HepG2 (cell line): Measurements from ENCODE around the gene C11orf65. TPM values are rescaled to one million over a fixed set of nuclear protein-coding genes. Genes with fewer than 3 reads are reported as not detected.
A peak's percentile ranks its signal among the peaks of the same experiment; 100 is the strongest.

ENCODE experiments used
- ATF4 ChIP-seq, 2 experiments: fragments of 450-650 bp in 1 of 2; sonication (generic) in 1 of 2; formaldehyde crosslinking; IDR thresholded peaks; 2 replicates each; pipeline versions ENCODE4 v1.5.0 to v1.8.0; 2020 to 2022; ENCODE audit warnings: mild to moderate bottlenecking in 1 of 2, missing genetic modification reagents in 1 of 2
- ATRX ChIP-seq: sonication (generic); formaldehyde crosslinking; IDR thresholded peaks from 2 replicates; pipeline ENCODE4 v1.4.0; 2020; ENCODE audit warnings: missing genetic modification reagents, borderline replicate concordance
- CC2D1A ChIP-seq: sonication (generic); formaldehyde crosslinking; IDR thresholded peaks from 2 replicates; pipeline ENCODE4 v1.8.1; 2023; ENCODE audit warnings: mild to moderate bottlenecking, missing genetic modification reagents
- CREM ChIP-seq, 2 experiments: sonication (generic) in 1 of 2; formaldehyde crosslinking in 1 of 2; IDR thresholded peaks; 2 replicates each; pipeline versions ENCODE4 v1.4.0 to v1.6.1; 2016 to 2020; ENCODE audit warnings: antibody characterized with exemption in 1 of 2, mild to moderate bottlenecking in 1 of 2, missing genetic modification reagents in 1 of 2
- GABPA ChIP-seq, 2 experiments: IDR thresholded peaks; 2 replicates each; pipeline ENCODE4 v1.6.1; 2011 to 2016; ENCODE audit warnings: low read depth in 2 of 2, low read length in 1 of 2, missing biosample characterization in 1 of 2, missing genetic modification characterization in 1 of 2
- GMEB1 ChIP-seq: sonication (generic); formaldehyde crosslinking; IDR thresholded peaks from 2 replicates; pipeline ENCODE4 v1.5.1; 2020; ENCODE audit warnings: missing genetic modification reagents, mild to moderate bottlenecking, borderline replicate concordance
- HDAC1 ChIP-seq: sonication (generic); formaldehyde crosslinking; IDR thresholded peaks from 2 replicates; pipeline ENCODE4 v1.5.1; 2020; ENCODE audit warnings: mild to moderate bottlenecking, missing genetic modification reagents
- HOMEZ ChIP-seq: IDR thresholded peaks from 2 replicates; pipeline ENCODE4 v1.6.1; 2016; ENCODE audit warnings: low read depth
- KMT2A ChIP-seq: sonication (generic); formaldehyde crosslinking; IDR thresholded peaks from 2 replicates; pipeline ENCODE4 v1.4.0; 2020; ENCODE audit warnings: missing genetic modification reagents
- MED1 ChIP-seq: sonication (generic); formaldehyde crosslinking; IDR thresholded peaks from 2 replicates; pipeline ENCODE4 v1.4.0; 2020; ENCODE audit warnings: missing genetic modification reagents
- MIXL1 ChIP-seq: IDR thresholded peaks from 2 replicates; pipeline ENCODE4 v1.6.1; 2016
- NR2F6 ChIP-seq, 2 experiments: IDR thresholded peaks; 2 replicates each; pipeline ENCODE4 v1.6.1; 2016; ENCODE audit warnings: antibody characterized with exemption in 1 of 2, mild to moderate bottlenecking in 1 of 2
- SOX13 ChIP-seq, 3 experiments: fragments of 450-650 bp in 1 of 3; sonication (generic) in 1 of 3; formaldehyde crosslinking in 1 of 3; IDR thresholded peaks in 2 of 3; conservative IDR thresholded peaks in 1 of 3; 2 replicates each; pipeline versions ENCODE4 v1.5.0 to v1.6.1; 2016 to 2020; ENCODE audit warnings: antibody characterized with exemption in 1 of 3, mild to moderate bottlenecking in 1 of 3, missing compliant biosample characterization in 1 of 3, missing genetic modification reagents in 1 of 3, moderate library complexity in 1 of 3
- ZBTB14 ChIP-seq: sonication (generic); formaldehyde crosslinking; IDR thresholded peaks from 2 replicates; pipeline ENCODE4 v1.4.0; 2020; ENCODE audit warnings: missing genetic modification reagents
- ZNF121 ChIP-seq: sonication (generic); formaldehyde crosslinking; IDR thresholded peaks from 2 replicates; pipeline ENCODE4 v1.5.0; 2020; ENCODE audit warnings: mild to moderate bottlenecking, missing genetic modification reagents
- ZNF251 ChIP-seq: sonication (generic); formaldehyde crosslinking; IDR thresholded peaks from 2 replicates; pipeline ENCODE4 v1.9.0; 2021; ENCODE audit warnings: mild to moderate bottlenecking, missing genetic modification reagents
- ZNF296 ChIP-seq: sonication (generic); formaldehyde crosslinking; conservative IDR thresholded peaks from 2 replicates; pipeline ENCODE4 v1.5.0; 2020; ENCODE audit warnings: mild to moderate bottlenecking, missing genetic modification reagents
- ZNF503 ChIP-seq: sonication (generic); formaldehyde crosslinking; IDR thresholded peaks from 2 replicates; pipeline ENCODE4 v1.4.0; 2020; ENCODE audit warnings: missing genetic modification reagents
- ZNF790 ChIP-seq: sonication (generic); formaldehyde crosslinking; IDR thresholded peaks from 2 replicates; pipeline ENCODE4 v1.8.0; 2022; ENCODE audit warnings: missing genetic modification reagents, mild to moderate bottlenecking, borderline replicate concordance
- polyA plus RNA-seq, 8 experiments: library from polyadenylated mRNA; depleted of rRNA in 3 of 8; stranded (reverse) in 7 of 8; unstranded in 1 of 8; fragments of >200 nt; fragmentation: Illumina TruSeq in 4 of 8; extraction: Trizol in 4 of 8; gene quantifications; 2 replicates each; pipeline versions ENCODE4 v1.2.1 to v1.2.3, GENCODE V29; 2011 to 2016; ENCODE audit warnings: low read depth in 4 of 8, missing spikeins in 1 of 8, mixed read lengths in 1 of 8; ENCODE audit not compliant: insufficient read depth in 1 of 8
- total RNA-seq, 5 experiments: library from RNA; depleted of rRNA; stranded (reverse); fragments of >200 nt; fragmentation: Illumina TruSeq; extraction: Trizol; gene quantifications; 2 replicates each; pipeline ENCODE4 v1.2.3, GENCODE V29; 2016; ENCODE audit warnings: low read depth in 1 of 5

The C11orf65 gene
- total and polyA plus RNA-seq, 2 of the 13 experiments (the other 11 are each of a cell fraction or from before 2014, with no cell fraction given): 0.38 to 0.42 TPM

- TF ChIP-seq HOMEZ (CRISPR knock-in tag): peak; percentile 24; the same call in 1 of the 2 replicates
- no peak for TF ChIP-seq GABPA (IDR thresholded peaks at IDR 0.05; ENCODE audit: low read depth, low read length)
- 0 out of 2 replicates have a peak, but pooled peaks have one; percentile 30 for TF ChIP-seq GABPA (CRISPR knock-in tag; IDR thresholded peaks at IDR 0.05; ENCODE audit: low read depth)
- TF ChIP-seq MIXL1 (CRISPR knock-in tag): 0 out of 2 replicates have a peak, but pooled peaks have one; percentile 52
- TF ChIP-seq GMEB1: 0 out of 2 replicates have a peak, but pooled peaks have one; percentile 32
- TF ChIP-seq HDAC1: peak; percentile 54; the same call in 1 of the 2 replicates
- peak; percentile 19; the same call in 1 of the 2 replicates for TF ChIP-seq ZNF121
- TF ChIP-seq NR2F6 (IDR thresholded peaks at IDR 0.05): no peak
- TF ChIP-seq NR2F6 (CRISPR knock-in tag; IDR thresholded peaks at IDR 0.05): 0 out of 2 replicates have a peak, but pooled peaks have one; percentile 16
- peak; percentile 79 for TF ChIP-seq KMT2A (CRISPR knock-in tag)
- TF ChIP-seq MED1: peak; percentile 47; the same call in 1 of the 2 replicates
- no peak for TF ChIP-seq ATRX (CRISPR knock-in tag)
- 0 out of 2 replicates have a peak, but pooled peaks have one; percentile 27 for TF ChIP-seq CC2D1A (CRISPR knock-in tag)
- 0 out of 2 replicates have a peak, but pooled peaks have one; percentile 34 for TF ChIP-seq ZBTB14 (CRISPR knock-in tag)
- no peak for TF ChIP-seq ZNF790 (CRISPR knock-in tag)
- TF ChIP-seq ZNF296 (CRISPR knock-in tag): 0 out of 2 replicates have a peak, but pooled peaks have one; percentile 37
- peak; percentile 57; the same call in 1 of the 2 replicates for TF ChIP-seq CREM (IDR thresholded peaks at IDR 0.05)
- no peak; the same call in 1 of the 2 replicates for TF ChIP-seq CREM (CRISPR knock-in tag; IDR thresholded peaks at IDR 0.05)
- no peak for TF ChIP-seq ZNF251 (CRISPR knock-in tag)
- 0 out of 2 replicates have a peak, but pooled peaks have one; percentile 36 for TF ChIP-seq ZNF503 (CRISPR knock-in tag)
- TF ChIP-seq SOX13 (IDR thresholded peaks at IDR 0.05): no peak
- peak in 1 of 2 experiments; percentile 7; a peak in 1 of 4 replicates for TF ChIP-seq SOX13 (CRISPR knock-in tag; conservative IDR thresholded peaks at IDR 0.05 in 1 of 2, IDR thresholded peaks at IDR 0.05 in 1 of 2)
- TF ChIP-seq ATF4 (CRISPR knock-in tag; IDR thresholded peaks at IDR 0.05): peak in 1 of 2 experiments; percentile 61; a peak in 2 of 4 replicates
Observed at GRCh38 chr11:108497317-108498045, 30.2 kb upstream of the C11orf65 start (continued).
